T47D (cell line): ENCODE results near the gene WNT9A.

Experiments used
- DNase-seq, 2 experiments: peaks; one replicate each; pipeline versions ENCODE4 v3.0.0 to v3.0.0-alpha.2; 2011 to 2012; ENCODE audit warnings: low read depth in 1 of 2, low spot score in 1 of 2
- JUND ChIP-seq: IDR thresholded peaks from 2 replicates; pipeline ENCODE4 v1.6.1; 2012; ENCODE audit warnings: low read depth
- in situ Hi-C: cut with HindIII; loops from 2 replicates; pipeline ENCODE4 v1.10.0; 2016; ENCODE audit warnings: low sequenced_read_pairs, low pct_unique_long_range_greater_than_20kb

The WNT9A gene

GRCh38 chr1:227961651-227962466 lies 14.1 kb upstream of the WNT9A start:
- no peak for TF ChIP-seq JUND
- in situ Hi-C loops: no loop called here

GRCh38 chr1:227959325-227959860 lies 11.7 kb upstream of the WNT9A start:
- TF ChIP-seq JUND: no peak
- in situ Hi-C loops: no loop called here
- DNase-seq: no peak

More at GRCh38 chr1:227961651-227962466, 14.1 kb upstream of the WNT9A start:
- DNase-seq: no peak

DNA sequence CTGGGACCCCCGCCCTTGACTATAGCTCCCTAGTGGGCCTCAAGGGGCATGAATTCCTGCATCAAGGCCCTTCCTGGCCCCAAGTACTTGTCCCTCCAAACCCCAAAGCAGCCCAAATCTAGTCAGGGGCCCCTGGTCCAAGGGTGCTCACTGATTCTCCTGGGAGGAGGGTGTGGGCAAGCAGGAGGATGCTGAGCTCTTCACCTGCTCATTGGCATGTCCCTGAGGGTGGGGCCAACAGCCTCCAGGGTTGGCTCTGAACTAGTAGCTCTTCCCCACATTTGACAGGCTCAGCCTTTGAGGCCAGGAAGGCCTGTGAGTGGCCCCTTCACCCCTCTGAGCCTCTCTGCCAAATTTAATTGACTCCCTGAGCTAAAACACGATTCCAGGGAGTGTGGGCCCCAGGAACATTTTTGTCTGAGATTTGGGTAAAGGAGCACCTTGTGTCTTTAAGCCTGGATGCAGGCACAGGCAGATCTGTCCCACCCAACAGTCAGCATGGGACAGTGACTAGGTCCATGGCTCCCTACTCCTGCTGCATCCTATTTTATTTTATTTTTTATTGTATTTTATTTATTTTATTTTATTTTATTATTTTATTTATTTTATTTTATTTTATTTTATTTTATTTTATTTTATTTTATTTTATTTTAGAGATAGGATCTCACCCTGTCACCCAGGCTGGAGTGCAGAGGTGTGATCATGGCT lies 11.0 kb upstream of the WNT9A start:
- DNase-seq: no peak
- in situ Hi-C loops: no loop called here
- no peak for TF ChIP-seq JUND

DNA sequence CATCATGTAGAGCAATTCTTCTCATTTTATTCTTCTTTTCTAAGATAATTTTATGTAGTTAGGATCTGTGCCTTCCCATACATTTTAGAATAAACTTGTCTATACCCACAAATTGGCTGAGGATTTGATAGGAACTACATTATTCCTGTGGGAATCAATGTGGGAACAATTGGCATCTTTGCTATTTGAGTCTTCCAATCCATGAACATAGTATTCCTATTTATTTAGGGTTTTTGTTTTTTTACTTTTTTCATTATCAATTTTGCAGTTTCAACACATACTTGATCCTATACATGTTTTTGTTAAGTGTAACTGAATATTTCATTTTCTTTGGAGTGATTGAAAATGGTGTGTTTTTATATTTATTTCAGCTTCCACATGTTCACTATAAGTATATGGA lies 8.1 kb upstream of the WNT9A start:
- no peak for DNase-seq
- TF ChIP-seq JUND: no peak
- in situ Hi-C loops: no loop called here

- DNase-seq: no peak
- in situ Hi-C loops: no loop called here
- no peak for TF ChIP-seq JUND
Observed at GRCh38 chr1:227954163-227954850, 6.6 kb upstream of the WNT9A start.

DNA sequence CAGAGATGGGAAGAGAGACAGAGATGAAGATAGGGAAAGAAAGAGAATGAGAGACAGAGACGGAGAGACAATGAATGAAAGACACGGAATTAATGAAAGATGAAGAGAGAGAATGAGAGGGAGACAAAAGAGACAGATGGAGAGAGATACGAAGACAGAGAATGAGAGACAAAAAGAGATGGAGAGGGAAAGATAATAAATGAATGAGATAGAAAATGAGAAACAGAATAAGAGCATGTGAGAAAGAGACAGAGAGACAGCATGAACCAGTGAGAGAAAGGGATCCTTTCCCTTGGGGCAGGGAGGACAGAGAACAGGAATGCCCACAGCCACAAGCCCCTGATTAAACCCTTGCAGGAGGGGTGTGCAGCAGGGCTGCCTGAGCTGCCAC lies 5.3 kb upstream of the WNT9A start:
- no peak for TF ChIP-seq JUND
- DNase-seq: no peak
- in situ Hi-C loops: no loop called here

- no peak for TF ChIP-seq JUND
- in situ Hi-C loops: no loop called here
- DNase-seq: no peak
Observed at GRCh38 chr1:227952374-227953021, 4.8 kb upstream of the WNT9A start.

DNA sequence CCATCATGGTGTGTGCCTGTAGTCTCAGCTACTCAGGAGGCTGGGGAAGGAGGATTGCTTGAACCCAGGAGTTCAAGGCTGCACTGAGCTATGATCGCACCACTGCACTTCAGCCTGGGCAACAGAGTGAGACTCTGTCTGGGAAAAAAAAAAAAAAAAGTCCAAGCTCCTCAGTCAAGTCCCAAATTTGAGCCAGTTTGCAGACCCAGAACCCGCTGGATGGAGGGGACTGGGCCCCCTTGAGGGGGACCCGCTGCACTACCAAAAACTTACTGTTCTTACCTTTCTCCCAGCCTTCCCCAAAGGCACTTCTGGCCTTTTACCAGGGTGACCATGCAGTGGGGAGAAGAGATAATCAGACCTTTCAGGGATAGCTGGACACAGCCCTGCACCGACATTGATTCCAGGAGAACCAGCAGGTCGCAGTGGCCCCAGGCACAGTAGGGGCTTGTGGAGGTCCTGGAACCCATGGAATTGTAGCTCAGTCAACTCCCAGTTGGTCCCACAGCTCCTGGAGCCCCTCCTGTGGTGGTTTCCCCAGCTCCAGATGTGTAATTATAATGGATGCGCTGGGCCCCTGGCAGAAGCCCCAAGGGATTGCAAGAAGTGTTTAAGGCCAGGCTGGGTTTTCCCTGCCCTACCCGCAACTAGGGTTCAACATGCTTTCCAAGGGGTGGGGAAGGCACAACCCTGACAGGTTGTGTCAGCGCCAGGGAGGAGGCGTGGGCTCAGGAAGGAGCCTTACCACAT lies 4.1 kb upstream of the WNT9A start:
- DNase-seq: no peak
- no peak for TF ChIP-seq JUND
- in situ Hi-C loops: no loop called here

- DNase-seq: no peak
- TF ChIP-seq JUND: no peak
- in situ Hi-C loops: no loop called here
Observed at GRCh38 chr1:227950735-227951346, 3.1 kb upstream of the WNT9A start.

- no peak for TF ChIP-seq JUND
- in situ Hi-C loops: no loop called here
- no peak for DNase-seq
Observed at GRCh38 chr1:227949954-227950734, 2.4 kb upstream of the WNT9A start.

GRCh38 chr1:227949341-227949921 lies 1.7 kb upstream of the WNT9A start:
- in situ Hi-C loops: no loop called here
- DNase-seq: no peak
- no peak for TF ChIP-seq JUND
